Astrocyte (in vitro differentiated cells and primary cell): ENCODE data around the gene BICC1.

Experiments used
- EZH2 ChIP-seq: IDR thresholded peaks from 2 replicates; pipeline ENCODE4 v1.6.1; 2012; ENCODE audit warnings: mild to moderate bottlenecking, low read length, inconsistent platforms; ENCODE audit not compliant: insufficient read depth
- TF ChIP-seq, protein P1 (sequence below): IDR thresholded peaks from 2 replicates; pipeline ENCODE4 v1.5.1; 2011; ENCODE audit warnings: low read depth, mild to moderate bottlenecking, inconsistent platforms, low read length, moderate library complexity; ENCODE audit not compliant: insufficient read depth

DNA sequence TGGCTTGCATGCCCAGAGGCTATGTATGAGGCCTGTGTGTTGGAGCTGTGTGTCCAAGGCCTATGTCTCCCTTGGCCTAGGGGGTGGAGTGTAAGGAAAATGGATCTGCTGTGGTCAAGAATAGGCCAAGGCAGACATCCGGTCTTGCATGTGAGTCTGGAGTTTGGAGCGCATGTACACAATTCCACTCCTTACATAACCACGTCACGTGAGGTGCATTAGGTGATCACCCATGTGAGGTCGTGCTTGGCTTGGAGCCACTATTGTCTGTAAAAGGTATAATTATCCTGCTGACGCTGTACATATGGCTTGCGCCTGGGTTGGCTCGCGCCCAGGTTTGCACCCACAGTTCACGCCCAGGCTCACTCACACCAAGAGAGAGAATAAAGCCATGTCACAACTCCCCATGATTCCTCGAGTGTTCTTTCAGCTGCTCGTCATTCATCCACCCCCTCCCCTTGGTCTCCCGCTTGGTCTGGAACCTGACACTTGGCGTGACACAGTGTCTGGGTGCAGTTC, 105.5 kb downstream of the BICC1 start:
- TF ChIP-seq, protein P1, sequence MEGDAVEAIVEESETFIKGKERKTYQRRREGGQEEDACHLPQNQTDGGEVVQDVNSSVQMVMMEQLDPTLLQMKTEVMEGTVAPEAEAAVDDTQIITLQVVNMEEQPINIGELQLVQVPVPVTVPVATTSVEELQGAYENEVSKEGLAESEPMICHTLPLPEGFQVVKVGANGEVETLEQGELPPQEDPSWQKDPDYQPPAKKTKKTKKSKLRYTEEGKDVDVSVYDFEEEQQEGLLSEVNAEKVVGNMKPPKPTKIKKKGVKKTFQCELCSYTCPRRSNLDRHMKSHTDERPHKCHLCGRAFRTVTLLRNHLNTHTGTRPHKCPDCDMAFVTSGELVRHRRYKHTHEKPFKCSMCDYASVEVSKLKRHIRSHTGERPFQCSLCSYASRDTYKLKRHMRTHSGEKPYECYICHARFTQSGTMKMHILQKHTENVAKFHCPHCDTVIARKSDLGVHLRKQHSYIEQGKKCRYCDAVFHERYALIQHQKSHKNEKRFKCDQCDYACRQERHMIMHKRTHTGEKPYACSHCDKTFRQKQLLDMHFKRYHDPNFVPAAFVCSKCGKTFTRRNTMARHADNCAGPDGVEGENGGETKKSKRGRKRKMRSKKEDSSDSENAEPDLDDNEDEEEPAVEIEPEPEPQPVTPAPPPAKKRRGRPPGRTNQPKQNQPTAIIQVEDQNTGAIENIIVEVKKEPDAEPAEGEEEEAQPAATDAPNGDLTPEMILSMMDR, result no peak
- no peak for TF ChIP-seq EZH2
